Kidney (tissue), 14 donors: Measurements from ENCODE around the gene ACER1. TPM values are rescaled to one million over a fixed set of nuclear protein-coding genes. Genes with fewer than 3 reads are reported as not detected.

ENCODE experiments used
- DNase-seq, 5 donors: peaks; one replicate each; pipeline ENCODE4 v3.0.0-alpha.2; 2013 to 2020
- FAIRE-seq: peaks from 2 replicates; lab custom pipeline; 2012; peaks lifted over from hg19 to GRCh38; lab: Jason Lieb, UNC
- H3K27ac ChIP-seq, 2 donors: one replicate each; pipeline ENCODE4 v1.7.0; 2013; ENCODE audit warnings: low read depth in 2 of 2, low read length in 2 of 2, inconsistent platforms in 1 of 2
- H3K27me3 ChIP-seq: one replicate; pipeline ENCODE4 v1.7.1; 2013; ENCODE audit warnings: low read length, inconsistent platforms; ENCODE audit not compliant: control insufficient read depth, insufficient read depth
- H3K36me3 ChIP-seq, 3 donors: one replicate each; pipeline versions ENCODE4 v1.7.0 to v1.7.1; 2013; ENCODE audit warnings: low read length in 3 of 3, control low read depth in 1 of 3, inconsistent platforms in 1 of 3; ENCODE audit not compliant: insufficient read depth in 3 of 3, control insufficient read depth in 2 of 3
- H3K4me1 ChIP-seq, 3 donors: one replicate each; pipeline versions ENCODE4 v1.7.0 to v1.7.1; 2013; ENCODE audit warnings: low read length in 3 of 3, inconsistent platforms in 1 of 3, low read depth in 1 of 3; ENCODE audit not compliant: control insufficient read depth in 2 of 3, insufficient read depth in 2 of 3
- H3K4me3 ChIP-seq, 3 donors: one replicate each; pipeline versions ENCODE4 v1.7.0 to v1.8.1; 2013; ENCODE audit warnings: low read length in 3 of 3, control low read depth in 1 of 3, inconsistent platforms in 1 of 3
- H3K9ac ChIP-seq, 3 donors: one replicate each; pipeline versions ENCODE4 v1.7.0 to v1.7.1; 2013; ENCODE audit warnings: low read length in 3 of 3, control low read depth in 1 of 3, inconsistent platforms in 1 of 3
- H3K9me3 ChIP-seq, 3 donors: one replicate each; pipeline versions ENCODE4 v1.7.0 to v1.7.1; 2013; ENCODE audit warnings: low read length in 3 of 3, control low read depth in 1 of 3, inconsistent platforms in 1 of 3; ENCODE audit not compliant: control insufficient read depth in 2 of 3, insufficient read depth in 1 of 3
- intact Hi-C: fragments of 100-400 bp; cut with DNase I; formaldehyde crosslinking; loops from one replicate; pipeline ENCODE4 v1.11.1; 2022
- polyA plus RNA-seq: library from polyadenylated mRNA; stranded (reverse); fragments of 350-450 nt; fragmentation: Illumina TruSeq; extraction: RNeasy Lipid Tissue Mini Kit (QIAGEN cat#74804); gene quantifications from one replicate; pipeline ENCODE4 v1.2.3, GENCODE V29; 2014; ENCODE audit warnings: low read depth, low replicate concordance; ENCODE audit not compliant: insufficient read depth
- total RNA-seq: library from RNA; stranded (reverse); fragmentation: NEBNext Ultra II Directional; extraction: Animal tissue kit (Norgen Biotek cat#: 25700); gene quantifications from one replicate; pipeline ENCODE4 v1.2.1, GENCODE V29; 2021
- TF ChIP-seq, protein P1 (sequence below): IDR thresholded peaks from 3 replicates; pipeline ENCODE4 v1.5.1; 2012; ENCODE audit warnings: mild to moderate bottlenecking, moderate library complexity, borderline replicate concordance; ENCODE audit not compliant: insufficient read depth; ENCODE audit errors: extremely low read depth
- donor health status: control.
- donor health status: control.
- donor health status: control.
- donor health status: control.
- donor health status: control.
- donor health status: DM: yes; HTN: yes; CAD: no.
- donor health status: Normal renal cell carcinoma (clear cell type).

ACER1 gene
- total and polyA plus RNA-seq, 2 donors from 2014 or later = not detected

DNA sequence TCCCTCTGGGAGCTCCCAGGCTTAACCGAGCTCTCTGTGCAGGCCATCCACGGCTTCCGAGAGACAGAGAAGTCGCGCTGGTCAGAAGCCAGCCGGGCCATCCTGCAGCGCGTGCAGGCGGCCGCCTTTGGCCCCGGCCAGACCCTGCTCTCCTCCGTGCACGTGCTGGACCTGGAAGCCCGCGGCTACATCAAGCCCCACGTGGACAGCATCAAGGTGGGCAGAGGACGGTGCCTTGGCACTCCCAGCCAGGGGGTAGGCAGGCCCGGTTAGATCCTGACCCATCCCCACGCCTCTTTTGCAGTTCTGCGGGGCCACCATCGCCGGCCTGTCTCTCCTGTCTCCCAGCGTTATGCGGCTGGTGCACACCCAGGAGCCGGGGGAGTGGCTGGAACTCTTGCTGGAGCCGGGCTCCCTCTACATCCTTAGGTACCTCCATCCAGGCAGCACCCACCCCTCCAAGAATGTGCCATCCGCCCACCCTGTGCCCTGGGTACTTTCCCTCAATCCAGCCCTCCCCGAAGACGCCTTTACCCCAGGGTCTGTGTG, 40.8 kb upstream of the ACER1 start:
- Histone ChIP-seq H3K4me1 (peaks cover 0 to 8% (median 0%) of the 10 kb centered on the region in 3 donors), H3K9ac (no peak overlapping the region), H3K27ac (peak overlapping the region in 1 of 2 donors; percentile 41), H3K9me3 (no peaks in the 10 kb centered on the region), H3K27me3 (no peaks in the 10 kb centered on the region), H3K4me3 (peak overlapping the region in 2 of 3 donors; percentile 32 to 53), H3K36me3 (peaks cover 0 to 2% (median 0%) of the 10 kb centered on the region in 3 donors)
- DNase-seq (peak in 2 of 5 donors; percentile 77 to 85), FAIRE-seq (no peak)
- TF ChIP-seq, protein P1, sequence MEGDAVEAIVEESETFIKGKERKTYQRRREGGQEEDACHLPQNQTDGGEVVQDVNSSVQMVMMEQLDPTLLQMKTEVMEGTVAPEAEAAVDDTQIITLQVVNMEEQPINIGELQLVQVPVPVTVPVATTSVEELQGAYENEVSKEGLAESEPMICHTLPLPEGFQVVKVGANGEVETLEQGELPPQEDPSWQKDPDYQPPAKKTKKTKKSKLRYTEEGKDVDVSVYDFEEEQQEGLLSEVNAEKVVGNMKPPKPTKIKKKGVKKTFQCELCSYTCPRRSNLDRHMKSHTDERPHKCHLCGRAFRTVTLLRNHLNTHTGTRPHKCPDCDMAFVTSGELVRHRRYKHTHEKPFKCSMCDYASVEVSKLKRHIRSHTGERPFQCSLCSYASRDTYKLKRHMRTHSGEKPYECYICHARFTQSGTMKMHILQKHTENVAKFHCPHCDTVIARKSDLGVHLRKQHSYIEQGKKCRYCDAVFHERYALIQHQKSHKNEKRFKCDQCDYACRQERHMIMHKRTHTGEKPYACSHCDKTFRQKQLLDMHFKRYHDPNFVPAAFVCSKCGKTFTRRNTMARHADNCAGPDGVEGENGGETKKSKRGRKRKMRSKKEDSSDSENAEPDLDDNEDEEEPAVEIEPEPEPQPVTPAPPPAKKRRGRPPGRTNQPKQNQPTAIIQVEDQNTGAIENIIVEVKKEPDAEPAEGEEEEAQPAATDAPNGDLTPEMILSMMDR = no peak
- intact Hi-C loops = no loop called here

DNA sequence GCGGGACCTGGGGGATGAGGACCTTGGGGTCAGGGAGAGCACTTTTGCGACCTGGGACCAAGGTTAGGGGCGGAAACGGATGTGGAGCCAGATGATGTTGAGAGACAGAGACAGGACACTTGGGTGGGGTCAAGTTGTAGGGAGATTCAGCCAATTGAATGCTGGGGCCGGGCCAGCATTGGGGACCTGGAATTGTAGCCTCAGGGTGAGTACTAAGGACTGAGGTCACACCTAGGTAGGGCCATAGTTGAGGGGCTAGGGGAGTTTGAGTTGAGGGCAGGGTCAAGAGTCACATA, 40.3 kb upstream of the ACER1 start:
- no peaks in the 10 kb centered on the region for H3K9me3 ChIP-seq
- intact Hi-C loops = no loop called here
- peaks cover 0 to 3% (median 0%) of the 10 kb centered on the region in 3 donors for H3K36me3 ChIP-seq
- DNase-seq = no peak
- no peak for FAIRE-seq
- H3K4me1 ChIP-seq = peaks cover 0 to 8% (median 0%) of the 10 kb centered on the region in 3 donors
- peak overlapping the region; percentile 32 to 53 (median 38) for H3K4me3 ChIP-seq
- TF ChIP-seq, protein P1 = no peak
- no peak overlapping the region for H3K9ac ChIP-seq
- H3K27ac ChIP-seq = peak overlapping the region; percentile 22 to 41
- no peaks in the 10 kb centered on the region for H3K27me3 ChIP-seq

DNA sequence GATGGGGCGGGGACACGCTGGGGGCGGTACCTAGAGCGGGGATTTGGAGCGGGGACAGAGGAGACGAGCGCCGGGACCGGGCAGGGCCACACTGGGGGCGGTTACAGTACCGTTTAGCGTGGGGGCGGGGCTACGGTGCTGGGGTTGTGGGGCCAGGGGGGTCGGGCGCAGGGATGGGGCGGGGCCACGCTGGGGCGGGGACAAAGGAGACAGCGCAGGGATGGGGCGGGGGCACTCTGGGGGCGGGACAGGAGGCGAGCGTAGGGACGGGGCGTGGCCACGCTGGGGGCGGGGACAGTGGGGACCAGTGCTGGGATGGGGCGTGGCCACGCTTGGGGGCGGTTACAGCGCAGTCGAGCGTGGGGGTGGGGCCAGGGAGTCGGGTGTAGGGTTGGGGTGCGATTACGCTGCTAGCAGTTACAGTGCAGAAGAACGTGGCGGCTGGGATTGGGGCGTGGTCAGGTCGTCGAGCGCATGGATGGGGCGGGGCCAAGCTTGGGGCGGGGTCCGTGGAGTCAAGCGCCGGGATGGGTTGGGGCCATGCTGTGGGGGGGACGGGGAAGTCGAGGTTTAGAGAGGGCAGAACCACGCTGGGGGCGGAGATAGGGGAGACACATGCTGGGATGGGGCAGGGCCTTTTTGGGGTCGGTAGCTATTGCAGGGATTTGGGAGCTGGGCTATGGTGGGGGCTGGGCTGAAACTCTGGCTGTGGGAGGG, 39.8 kb upstream of the ACER1 start:
- peak; percentile 98 to 100 (median 99) for DNase-seq
- Histone ChIP-seq H3K9ac (peak overlapping the region in 1 of 3 donors; percentile 31), H3K4me1 (peaks cover 0 to 6% (median 0%) of the 10 kb centered on the region in 3 donors), H3K9me3 (no peaks in the 10 kb centered on the region), H3K27me3 (no peaks in the 10 kb centered on the region), H3K4me3 (peak overlapping the region; percentile 64 to 85 (median 68)), H3K36me3 (peaks cover 0 to 3% (median 0%) of the 10 kb centered on the region in 3 donors), H3K27ac (peak overlapping the region; percentile 99)
- intact Hi-C loops = no loop called here
- FAIRE-seq = no peak
- TF ChIP-seq, protein P1 = no peak
